CD4-positive, alpha-beta T cell treated with Interleukin-4 for 4 hours (primary cell): ENCODE measurements around the gene REX1BD.
A peak's percentile ranks its signal among the peaks of the same experiment; 100 is the strongest.
"Not testable (repeated sequence)": the region's sequence is repeated elsewhere in the genome, so short reads cannot be mapped to it uniquely, and the experiment has no call there.

Source experiments
- DNase-seq: peaks from one replicate; pipeline ENCODE4 v3.0.0-alpha.2; 2020

The REX1BD gene

GRCh38 chr19:18580311-18580710, 8.3 kb upstream of the REX1BD start:
- DNase-seq, result no peak

- DNase-seq, result no peak
Observed at GRCh38 chr19:18586306-18586705, 2.3 kb upstream of the REX1BD start.

- no peak for DNase-seq
Observed at GRCh38 chr19:18587561-18587960, 1.0 kb upstream of the REX1BD start.

GRCh38 chr19:18587962-18588610, 512 bp upstream of the REX1BD start:
- DNase-seq, result no peak

GRCh38 chr19:18589380-18590272, 1.0 kb downstream of the REX1BD start:
- DNase-seq, result no peak

- DNase-seq, result no peak
Observed at GRCh38 chr19:18590273-18591272, 2.0 kb downstream of the REX1BD start.

- DNase-seq, result no peak
Observed at GRCh38 chr19:18591735-18592385, 3.3 kb downstream of the REX1BD start.

- not testable (repeated sequence) for DNase-seq
Observed at GRCh38 chr19:18592732-18593131, 4.1 kb downstream of the REX1BD start.

- DNase-seq, result no peak
Observed at GRCh38 chr19:18593367-18594095, 4.9 kb downstream of the REX1BD start.

- peak; percentile 49 for DNase-seq
Observed at GRCh38 chr19:18594096-18594823, 5.7 kb downstream of the REX1BD start.

GRCh38 chr19:18594824-18595373, 6.3 kb downstream of the REX1BD start:
- no peak for DNase-seq

- DNase-seq, result no peak
Observed at GRCh38 chr19:18595475-18595874, 6.9 kb downstream of the REX1BD start.

- DNase-seq, result no peak
Observed at GRCh38 chr19:18596752-18597157, 8.2 kb downstream of the REX1BD start.

- DNase-seq, result no peak
Observed at GRCh38 chr19:18597809-18598660, 9.4 kb downstream of the REX1BD start.

- DNase-seq, result no peak
Observed at GRCh38 chr19:18599485-18599884, 10.9 kb downstream of the REX1BD start.

- DNase-seq, result not testable (repeated sequence)
Observed at GRCh38 chr19:18600692-18601397, 12.2 kb downstream of the REX1BD start.

- DNase-seq, result no peak
Observed at GRCh38 chr19:18601875-18602274, 13.3 kb downstream of the REX1BD start.

- no peak for DNase-seq
Observed at GRCh38 chr19:18603255-18603957, 14.8 kb downstream of the REX1BD start.
